Measurements from ENCODE around the gene RNF181. TPM values are rescaled to one million over a fixed set of nuclear protein-coding genes. Genes with fewer than 3 reads are reported as not detected.
"Not testable (repeated sequence)": the region's sequence is repeated elsewhere in the genome, so short reads cannot be mapped to it uniquely, and the experiment has no call there.

RNF181 gene
- total RNA-seq, 1 donor from 2014 or later: 89.2 TPM

- no peaks in the 10 kb centered on the region for H3K9me3 ChIP-seq (replicated peaks)
- peak overlapping the region; percentile 99 for H3K4me3 ChIP-seq
- intact Hi-C loops (cut with micrococcal nuclease): no loop called here
- peaks cover 15% of the 10 kb centered on the region for H3K36me3 ChIP-seq
- peaks cover 64% of the 10 kb centered on the region for H3K4me1 ChIP-seq
- TF ChIP-seq, protein P1, sequence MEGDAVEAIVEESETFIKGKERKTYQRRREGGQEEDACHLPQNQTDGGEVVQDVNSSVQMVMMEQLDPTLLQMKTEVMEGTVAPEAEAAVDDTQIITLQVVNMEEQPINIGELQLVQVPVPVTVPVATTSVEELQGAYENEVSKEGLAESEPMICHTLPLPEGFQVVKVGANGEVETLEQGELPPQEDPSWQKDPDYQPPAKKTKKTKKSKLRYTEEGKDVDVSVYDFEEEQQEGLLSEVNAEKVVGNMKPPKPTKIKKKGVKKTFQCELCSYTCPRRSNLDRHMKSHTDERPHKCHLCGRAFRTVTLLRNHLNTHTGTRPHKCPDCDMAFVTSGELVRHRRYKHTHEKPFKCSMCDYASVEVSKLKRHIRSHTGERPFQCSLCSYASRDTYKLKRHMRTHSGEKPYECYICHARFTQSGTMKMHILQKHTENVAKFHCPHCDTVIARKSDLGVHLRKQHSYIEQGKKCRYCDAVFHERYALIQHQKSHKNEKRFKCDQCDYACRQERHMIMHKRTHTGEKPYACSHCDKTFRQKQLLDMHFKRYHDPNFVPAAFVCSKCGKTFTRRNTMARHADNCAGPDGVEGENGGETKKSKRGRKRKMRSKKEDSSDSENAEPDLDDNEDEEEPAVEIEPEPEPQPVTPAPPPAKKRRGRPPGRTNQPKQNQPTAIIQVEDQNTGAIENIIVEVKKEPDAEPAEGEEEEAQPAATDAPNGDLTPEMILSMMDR (IDR thresholded peaks at IDR 0.05; ENCODE audit: borderline replicate concordance): no peak
- H3K27ac ChIP-seq (replicated peaks): peak overlapping the region; percentile 90
- no peaks in the 10 kb centered on the region for H3K27me3 ChIP-seq (ENCODE audit: low read depth)
- no peak for DNase-seq
Observed at GRCh38 chr2:85615413-85615728, 19.8 kb downstream of the RNF181 start.

- H3K36me3 ChIP-seq: peaks cover 39% of the 10 kb centered on the region
- H3K27me3 ChIP-seq (ENCODE audit: low read depth); H3K27ac ChIP-seq (replicated peaks); intact Hi-C loops (cut with micrococcal nuclease); DNase-seq; H3K9me3 ChIP-seq (replicated peaks): not testable (repeated sequence)
- peaks cover 43% of the 10 kb centered on the region for H3K4me1 ChIP-seq
- peak overlapping the region; percentile 99 for H3K4me3 ChIP-seq
Observed at GRCh38 chr2:85617723-85618122, 22.2 kb downstream of the RNF181 start.

DNA sequence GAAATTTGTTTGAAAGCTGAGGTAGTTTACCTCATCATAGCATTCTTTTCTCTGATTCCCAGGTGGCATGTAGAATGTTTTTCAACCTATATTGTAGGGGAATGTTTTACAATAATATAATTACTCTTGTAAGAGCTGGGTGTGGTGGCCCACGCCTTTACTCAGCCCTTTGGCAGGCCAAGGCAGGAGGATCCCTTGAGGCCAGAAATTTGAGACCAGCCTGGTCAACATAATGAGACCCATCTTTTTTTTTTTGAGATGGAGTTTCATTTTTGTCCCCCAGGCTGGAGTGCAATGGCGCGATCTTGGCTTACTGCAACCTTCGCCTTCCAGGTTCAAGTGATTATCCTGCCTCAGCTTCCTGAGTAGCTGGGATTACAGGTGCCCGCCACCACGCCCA is 24.1 kb downstream of the RNF181 start:
- TF ChIP-seq, protein P1 (IDR thresholded peaks at IDR 0.05; ENCODE audit: borderline replicate concordance): no peak
- intact Hi-C loops (cut with micrococcal nuclease): no loop called here
- H3K27me3 ChIP-seq (ENCODE audit: low read depth): no peaks in the 10 kb centered on the region
- H3K4me1 ChIP-seq: peaks cover 54% of the 10 kb centered on the region
- H3K4me3 ChIP-seq: no peak overlapping the region
- no peaks in the 10 kb centered on the region for H3K9me3 ChIP-seq (replicated peaks)
- no peak for DNase-seq
- peaks cover 57% of the 10 kb centered on the region for H3K36me3 ChIP-seq
- no peak overlapping the region for H3K27ac ChIP-seq (replicated peaks)

- TF ChIP-seq, protein P1 (IDR thresholded peaks at IDR 0.05; ENCODE audit: borderline replicate concordance): no peak
- Histone ChIP-seq H3K4me3 (no peak overlapping the region), H3K4me1 (peaks cover 49% of the 10 kb centered on the region), H3K9me3 (replicated peaks) (no peaks in the 10 kb centered on the region), H3K27me3 (ENCODE audit: low read depth) (no peaks in the 10 kb centered on the region), H3K27ac (replicated peaks) (no peak overlapping the region), H3K36me3 (peaks cover 75% of the 10 kb centered on the region)
- no peak for DNase-seq
- intact Hi-C loops (cut with micrococcal nuclease): no loop called here
Observed at GRCh38 chr2:85621338-85621737, 25.8 kb downstream of the RNF181 start.

- no peak for DNase-seq
- intact Hi-C loops (cut with micrococcal nuclease): no loop called here
- no peaks in the 10 kb centered on the region for H3K9me3 ChIP-seq (replicated peaks)
- H3K27me3 ChIP-seq (ENCODE audit: low read depth): no peaks in the 10 kb centered on the region
- no peak overlapping the region for H3K4me3 ChIP-seq
- H3K4me1 ChIP-seq: peaks cover 22% of the 10 kb centered on the region
- peaks cover 99% of the 10 kb centered on the region for H3K36me3 ChIP-seq
- TF ChIP-seq, protein P1 (IDR thresholded peaks at IDR 0.05; ENCODE audit: borderline replicate concordance): no peak
- H3K27ac ChIP-seq (replicated peaks): peak overlapping the region; percentile 54
Observed at GRCh38 chr2:85623991-85624390, 28.4 kb downstream of the RNF181 start.

GRCh38 chr2:85628658-85629057 is 33.1 kb downstream of the RNF181 start:
- no peaks in the 10 kb centered on the region for H3K9me3 ChIP-seq (replicated peaks)
- H3K27ac ChIP-seq (replicated peaks): no peak overlapping the region
- no peak overlapping the region for H3K4me3 ChIP-seq
- TF ChIP-seq, protein P1 (IDR thresholded peaks at IDR 0.05; ENCODE audit: borderline replicate concordance): no peak
- intact Hi-C loops (cut with micrococcal nuclease): no loop called here
- H3K4me1 ChIP-seq: peaks cover 12% of the 10 kb centered on the region
- DNase-seq: no peak
- H3K36me3 ChIP-seq: peaks cover 100% of the 10 kb centered on the region
- no peaks in the 10 kb centered on the region for H3K27me3 ChIP-seq (ENCODE audit: low read depth)
